ENCODE results near the gene NUP42. TPM values are rescaled to one million over a fixed set of nuclear protein-coding genes. Genes with fewer than 3 reads are reported as not detected.

NUP42 gene
- total RNA-seq, 4 donors from 2014 or later: 10.0 to 38.6 (median 15.6) TPM

GRCh38 chr7:23157679-23158078 lies 24.2 kb upstream of the NUP42 start:
- Histone ChIP-seq H3K4me3 (no peak overlapping the region), H3K27me3 (no peaks in the 10 kb centered on the region), H3K36me3 (peaks cover 0 to 5% of the 10 kb centered on the region in 2 donors), H3K4me1 (peaks cover 0 to 5% of the 10 kb centered on the region in 2 donors), H3K27ac (no peak overlapping the region), H3K9me3 (no peaks in the 10 kb centered on the region)
- DNase-seq (no peak), ATAC-seq (no peak)
- no peak for TF ChIP-seq POLR2A (IDR thresholded peaks at IDR 0.05)
- TF ChIP-seq CTCF (IDR thresholded peaks at IDR 0.05 in 4 of 5, conservative IDR thresholded peaks at IDR 0.05 in 1 of 5): no peak
- intact Hi-C loops (cut with DNase I; ENCODE audit: low total_unique reads) (no loop called here), in situ Hi-C loops (cut with MboI; ENCODE audit: low sequenced_read_pairs in 4 of 4) (no loop called here)

GRCh38 chr7:23158546-23158945 lies 23.3 kb upstream of the NUP42 start:
- intact Hi-C loops (cut with DNase I; ENCODE audit: low total_unique reads): no loop called here
- H3K4me3 ChIP-seq: no peak overlapping the region
- no peak for TF ChIP-seq CTCF (IDR thresholded peaks at IDR 0.05 in 4 of 5, conservative IDR thresholded peaks at IDR 0.05 in 1 of 5)
- TF ChIP-seq POLR2A (IDR thresholded peaks at IDR 0.05): no peak
- DNase-seq (no peak), ATAC-seq (no peak)
- H3K9me3 ChIP-seq: no peaks in the 10 kb centered on the region
- no peak overlapping the region for H3K27ac ChIP-seq
- no peaks in the 10 kb centered on the region for H3K36me3 ChIP-seq
- peaks cover 0 to 5% of the 10 kb centered on the region in 2 donors for H3K4me1 ChIP-seq
- H3K27me3 ChIP-seq: no peaks in the 10 kb centered on the region
- in situ Hi-C loops (cut with MboI; ENCODE audit: low sequenced_read_pairs in 4 of 4): no loop called here

- intact Hi-C loops (cut with DNase I; ENCODE audit: low total_unique reads) (no loop called here), in situ Hi-C loops (cut with MboI; ENCODE audit: low sequenced_read_pairs in 4 of 4) (no loop called here)
- Histone ChIP-seq H3K27ac (no peak overlapping the region), H3K4me3 (no peak overlapping the region), H3K4me1 (peaks cover 0 to 2% of the 10 kb centered on the region in 2 donors), H3K36me3 (no peaks in the 10 kb centered on the region), H3K27me3 (no peaks in the 10 kb centered on the region), H3K9me3 (no peaks in the 10 kb centered on the region)
- DNase-seq (no peak), ATAC-seq (no peak)
- TF ChIP-seq CTCF (IDR thresholded peaks at IDR 0.05 in 4 of 5, conservative IDR thresholded peaks at IDR 0.05 in 1 of 5) (no peak), POLR2A (IDR thresholded peaks at IDR 0.05) (no peak)
Measured at GRCh38 chr7:23161482-23161881, 20.4 kb upstream of the NUP42 start.

GRCh38 chr7:23164846-23165245 lies 17.0 kb upstream of the NUP42 start:
- Histone ChIP-seq H3K27ac (no peak overlapping the region), H3K4me3 (no peak overlapping the region), H3K36me3 (peaks cover 0 to 9% of the 10 kb centered on the region in 2 donors), H3K27me3 (no peaks in the 10 kb centered on the region), H3K9me3 (no peaks in the 10 kb centered on the region), H3K4me1 (no peaks in the 10 kb centered on the region)
- intact Hi-C loops (cut with DNase I; ENCODE audit: low total_unique reads): no loop called here
- in situ Hi-C loops (cut with MboI; ENCODE audit: low sequenced_read_pairs in 4 of 4): no loop called here
- ATAC-seq (no peak), DNase-seq (no peak)
- TF ChIP-seq POLR2A (IDR thresholded peaks at IDR 0.05): no peak
- no peak for TF ChIP-seq CTCF (IDR thresholded peaks at IDR 0.05 in 4 of 5, conservative IDR thresholded peaks at IDR 0.05 in 1 of 5)

- Histone ChIP-seq H3K36me3 (peaks cover 0 to 9% of the 10 kb centered on the region in 2 donors), H3K4me1 (no peaks in the 10 kb centered on the region), H3K27me3 (no peaks in the 10 kb centered on the region), H3K27ac (no peak overlapping the region), H3K4me3 (no peak overlapping the region), H3K9me3 (no peaks in the 10 kb centered on the region)
- in situ Hi-C loops (cut with MboI; ENCODE audit: low sequenced_read_pairs in 4 of 4) (no loop called here), intact Hi-C loops (cut with DNase I; ENCODE audit: low total_unique reads) (no loop called here)
- ATAC-seq (no peak), DNase-seq (no peak)
- TF ChIP-seq POLR2A (IDR thresholded peaks at IDR 0.05) (no peak), CTCF (IDR thresholded peaks at IDR 0.05 in 4 of 5, conservative IDR thresholded peaks at IDR 0.05 in 1 of 5) (no peak)
Measured at GRCh38 chr7:23165316-23165715, 16.5 kb upstream of the NUP42 start.
